Measurements from ENCODE around the gene MYO1E.

DNA sequence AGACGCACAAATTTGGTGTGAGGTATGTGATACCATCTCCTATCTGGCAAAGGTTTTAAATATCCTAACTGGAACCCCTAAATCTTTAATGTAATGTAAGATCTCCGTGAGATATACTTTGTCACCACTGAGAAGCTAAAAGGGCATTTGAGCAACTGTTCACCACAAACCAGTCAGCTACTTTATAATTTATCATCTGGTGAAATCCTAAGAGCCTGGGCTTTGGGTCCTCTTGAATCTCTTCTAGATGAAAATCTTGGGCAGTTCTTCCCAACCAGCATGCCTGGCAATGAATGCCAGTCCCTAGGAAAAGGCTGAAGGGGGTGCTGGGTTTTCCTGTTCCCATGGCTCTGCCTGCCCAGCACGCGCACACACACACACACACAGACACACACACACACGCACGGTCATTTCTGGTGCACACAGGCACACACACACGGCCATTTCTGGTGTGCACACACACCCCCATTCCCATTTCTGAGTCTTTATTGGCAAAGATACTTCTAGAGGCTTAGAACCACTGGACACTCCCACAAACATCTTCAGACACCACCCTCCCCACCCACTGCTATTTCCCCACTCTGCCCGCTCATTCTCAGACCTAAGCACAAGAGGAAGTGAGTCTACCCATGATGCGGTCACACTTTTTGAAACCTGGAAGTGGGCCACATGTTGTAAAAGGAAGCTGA, 72.6 kb downstream of the MYO1E start:
- no peak for TF ChIP-seq SUZ12 (IDR thresholded peaks at IDR 0.05; ENCODE audit: low read length)
- no peak for TF ChIP-seq POLR2AphosphoS5 (IDR thresholded peaks at IDR 0.05; ENCODE audit: low read depth, low read length)
- TF ChIP-seq, protein P1, sequence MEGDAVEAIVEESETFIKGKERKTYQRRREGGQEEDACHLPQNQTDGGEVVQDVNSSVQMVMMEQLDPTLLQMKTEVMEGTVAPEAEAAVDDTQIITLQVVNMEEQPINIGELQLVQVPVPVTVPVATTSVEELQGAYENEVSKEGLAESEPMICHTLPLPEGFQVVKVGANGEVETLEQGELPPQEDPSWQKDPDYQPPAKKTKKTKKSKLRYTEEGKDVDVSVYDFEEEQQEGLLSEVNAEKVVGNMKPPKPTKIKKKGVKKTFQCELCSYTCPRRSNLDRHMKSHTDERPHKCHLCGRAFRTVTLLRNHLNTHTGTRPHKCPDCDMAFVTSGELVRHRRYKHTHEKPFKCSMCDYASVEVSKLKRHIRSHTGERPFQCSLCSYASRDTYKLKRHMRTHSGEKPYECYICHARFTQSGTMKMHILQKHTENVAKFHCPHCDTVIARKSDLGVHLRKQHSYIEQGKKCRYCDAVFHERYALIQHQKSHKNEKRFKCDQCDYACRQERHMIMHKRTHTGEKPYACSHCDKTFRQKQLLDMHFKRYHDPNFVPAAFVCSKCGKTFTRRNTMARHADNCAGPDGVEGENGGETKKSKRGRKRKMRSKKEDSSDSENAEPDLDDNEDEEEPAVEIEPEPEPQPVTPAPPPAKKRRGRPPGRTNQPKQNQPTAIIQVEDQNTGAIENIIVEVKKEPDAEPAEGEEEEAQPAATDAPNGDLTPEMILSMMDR (IDR thresholded peaks at IDR 0.05; ENCODE audit: control extremely low read depth in 1 of 3, insufficient read depth in 1 of 3, low read depth in 1 of 3, low read length in 3 of 3): no peak
- TF ChIP-seq SAP30 (IDR thresholded peaks at IDR 0.05; ENCODE audit: insufficient read depth, insufficient replicate concordance, low read length): no peak
- TF ChIP-seq HDAC6 (IDR thresholded peaks at IDR 0.05; ENCODE audit: low read depth, low read length): no peak
- TF ChIP-seq EZH2 (IDR thresholded peaks at IDR 0.05; ENCODE audit: low read depth, low read length, severe bottlenecking): no peak
- no peak for TF ChIP-seq BACH1 (IDR thresholded peaks at IDR 0.05; ENCODE audit: low read length)
- no peak for TF ChIP-seq SIN3A (conservative IDR thresholded peaks at IDR 0.05 in 1 of 2, IDR thresholded peaks at IDR 0.05 in 1 of 2; ENCODE audit: low read depth in 1 of 2, low read length in 2 of 2)
- TF ChIP-seq JUN (IDR thresholded peaks at IDR 0.05; ENCODE audit: low read depth, low read length): no peak
- no peak for TF ChIP-seq TCF12 (IDR thresholded peaks at IDR 0.05; ENCODE audit: low read depth, low read length)
- TF ChIP-seq POLR2A (IDR thresholded peaks at IDR 0.05; ENCODE audit: control extremely low read depth in 1 of 2, low read depth in 2 of 2, low read length in 2 of 2): no peak
- no peak for TF ChIP-seq FOSL1 (IDR thresholded peaks at IDR 0.05; ENCODE audit: insufficient read depth, low read depth, low read length)
